HEK293 (cell line): Measurements from ENCODE around the gene LZIC.

Source experiments
- CTCF ChIP-seq: fragments of 450-650 bp; formaldehyde crosslinking; IDR thresholded peaks from 2 replicates; pipeline ENCODE4 v1.5.1; 2016; ENCODE audit warnings: missing biosample characterization, missing genetic modification characterization
- KLF16 ChIP-seq: fragments of 450-650 bp; formaldehyde crosslinking; IDR thresholded peaks from 2 replicates; pipeline ENCODE4 v1.5.1; 2017; ENCODE audit warnings: missing biosample characterization, missing genetic modification characterization
- REST ChIP-seq: fragments of 450-650 bp; formaldehyde crosslinking; IDR thresholded peaks from 2 replicates; pipeline ENCODE4 v1.5.1; 2016; ENCODE audit warnings: missing biosample characterization, missing genetic modification characterization
- SALL2 ChIP-seq: fragments of 450-650 bp; formaldehyde crosslinking; IDR thresholded peaks from 2 replicates; pipeline ENCODE4 v1.5.0; 2017; ENCODE audit warnings: missing biosample characterization, mild to moderate bottlenecking, missing genetic modification characterization, borderline replicate concordance
- TCF7L2 ChIP-seq: IDR thresholded peaks from 2 replicates; pipeline ENCODE4 v1.6.1; 2011; ENCODE audit warnings: low read depth, mild to moderate bottlenecking, inconsistent platforms, low read length, moderate library complexity, borderline replicate concordance
- ZNF10 ChIP-seq: fragments of 450-650 bp; formaldehyde crosslinking; IDR thresholded peaks from 2 replicates; pipeline ENCODE4 v1.5.1; 2017; ENCODE audit warnings: missing biosample characterization, missing genetic modification characterization
- ZNF121 ChIP-seq: fragments of 450-650 bp; formaldehyde crosslinking; IDR thresholded peaks from 2 replicates; pipeline ENCODE4 v1.5.1; 2016; ENCODE audit warnings: missing biosample characterization, missing genetic modification characterization
- ZNF174 ChIP-seq: fragments of 450-650 bp; formaldehyde crosslinking; IDR thresholded peaks from 2 replicates; pipeline ENCODE4 v1.5.0; 2017; ENCODE audit warnings: missing biosample characterization, mild to moderate bottlenecking, missing genetic modification characterization
- ZNF280C ChIP-seq: fragments of 450-650 bp; formaldehyde crosslinking; IDR thresholded peaks from 2 replicates; pipeline ENCODE4 v1.5.1; 2016; ENCODE audit warnings: missing biosample characterization, missing genetic modification characterization
- ZNF302 ChIP-seq: fragments of 450-650 bp; formaldehyde crosslinking; IDR thresholded peaks from 2 replicates; pipeline ENCODE4 v1.5.1; 2016; ENCODE audit warnings: missing biosample characterization, missing genetic modification characterization, low read depth
- ZNF37A ChIP-seq: fragments of 450-650 bp; IDR thresholded peaks from 2 replicates; pipeline ENCODE4 v1.5.1; 2018; ENCODE audit warnings: missing biosample characterization, missing genetic modification characterization
- ZNF530 ChIP-seq: fragments of 450-650 bp; formaldehyde crosslinking; IDR thresholded peaks from 2 replicates; pipeline ENCODE4 v1.5.1; 2016; ENCODE audit warnings: low read depth, missing biosample characterization, missing genetic modification characterization
- ZNF596 ChIP-seq: fragments of 450-650 bp; IDR thresholded peaks from 2 replicates; pipeline ENCODE4 v1.5.0; 2018; ENCODE audit warnings: missing biosample characterization, mild to moderate bottlenecking, missing genetic modification characterization, moderate library complexity
- ZNF670 ChIP-seq: fragments of 450-650 bp; formaldehyde crosslinking; IDR thresholded peaks from 2 replicates; pipeline ENCODE4 v1.5.1; 2016; ENCODE audit warnings: missing biosample characterization, missing genetic modification characterization, low read depth

- TF ChIP-seq KLF16 (tag by site-specific recombination) (no peak), CTCF (tag by site-specific recombination) (no peak), ZNF530 (tag by site-specific recombination) (no peak), ZNF10 (no peak), ZNF596 (no peak), ZNF174 (no peak), ZNF302 (tag by site-specific recombination) (no peak), ZNF121 (tag by site-specific recombination) (no peak), SALL2 (tag by site-specific recombination) (no peak), ZNF670 (tag by site-specific recombination) (no peak), REST (tag by site-specific recombination) (no peak), TCF7L2 (no peak), ZNF37A (tag by site-specific recombination) (no peak), ZNF280C (tag by site-specific recombination) (no peak)
Measured at GRCh38 chr1:9929431-9930385, 13.5 kb downstream of the LZIC start.
